Uterus (tissue), 2 donors: Measurements from ENCODE around the gene CPVL.

ENCODE experiments used
- POLR2A ChIP-seq, 2 donors: fragments of 450-650 bp; IDR thresholded peaks; one replicate each; pipeline ENCODE4 v1.6.1; 2016; ENCODE audit warnings: antibody characterized with exemption in 2 of 2, mild to moderate bottlenecking in 1 of 2, moderate library complexity in 1 of 2
- TF ChIP-seq, protein P1 (sequence below), 4 experiments: fragments of 200-600 bp in 2 of 4; fragments of 450-650 bp in 2 of 4; sonication (generic) in 2 of 4; IDR thresholded peaks; one replicate each; pipeline ENCODE4 v1.5.1; 2016 to 2019; ENCODE audit warnings: antibody characterized with exemption in 4 of 4, mild to moderate bottlenecking in 2 of 4, moderate library complexity in 1 of 4

DNA sequence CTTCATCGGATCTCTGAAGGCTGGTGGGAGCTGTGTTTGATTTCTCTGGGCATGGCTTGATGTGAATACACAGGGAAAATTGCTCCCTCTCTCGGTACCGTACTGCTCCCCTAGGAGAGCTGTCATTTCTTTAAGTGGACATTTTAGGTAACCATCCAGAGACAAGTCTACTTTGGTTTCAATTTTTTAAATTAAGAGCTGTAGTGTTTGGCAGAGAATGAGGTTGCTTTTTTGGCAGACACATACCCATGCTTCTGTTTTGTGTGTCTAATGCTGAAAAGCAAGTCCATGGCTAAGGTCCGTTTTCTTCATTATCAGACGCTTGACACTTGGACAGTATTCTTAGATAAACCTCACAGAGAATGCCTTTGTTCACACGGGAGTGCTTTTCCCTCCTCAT, 127.0 kb downstream of the CPVL start:
- no peak for TF ChIP-seq POLR2A (IDR thresholded peaks at IDR 0.05)
- TF ChIP-seq, protein P1, sequence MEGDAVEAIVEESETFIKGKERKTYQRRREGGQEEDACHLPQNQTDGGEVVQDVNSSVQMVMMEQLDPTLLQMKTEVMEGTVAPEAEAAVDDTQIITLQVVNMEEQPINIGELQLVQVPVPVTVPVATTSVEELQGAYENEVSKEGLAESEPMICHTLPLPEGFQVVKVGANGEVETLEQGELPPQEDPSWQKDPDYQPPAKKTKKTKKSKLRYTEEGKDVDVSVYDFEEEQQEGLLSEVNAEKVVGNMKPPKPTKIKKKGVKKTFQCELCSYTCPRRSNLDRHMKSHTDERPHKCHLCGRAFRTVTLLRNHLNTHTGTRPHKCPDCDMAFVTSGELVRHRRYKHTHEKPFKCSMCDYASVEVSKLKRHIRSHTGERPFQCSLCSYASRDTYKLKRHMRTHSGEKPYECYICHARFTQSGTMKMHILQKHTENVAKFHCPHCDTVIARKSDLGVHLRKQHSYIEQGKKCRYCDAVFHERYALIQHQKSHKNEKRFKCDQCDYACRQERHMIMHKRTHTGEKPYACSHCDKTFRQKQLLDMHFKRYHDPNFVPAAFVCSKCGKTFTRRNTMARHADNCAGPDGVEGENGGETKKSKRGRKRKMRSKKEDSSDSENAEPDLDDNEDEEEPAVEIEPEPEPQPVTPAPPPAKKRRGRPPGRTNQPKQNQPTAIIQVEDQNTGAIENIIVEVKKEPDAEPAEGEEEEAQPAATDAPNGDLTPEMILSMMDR (IDR thresholded peaks at IDR 0.05): peak in 2 of 4 experiments; percentile 6 to 17
